SKM-1 (cell line): ENCODE results near the gene ADAM22.

ENCODE experiments used
- DNase-seq: peaks from one replicate; lab custom pipeline; 2025; ENCODE audit not compliant: unreplicated experiment; lab: John Stamatoyannopoulos, UW

ADAM22 gene

GRCh38 chr7:87960239-87960638 lies 26.2 kb downstream of the ADAM22 start:
- no peak for DNase-seq

GRCh38 chr7:87961754-87962153 lies 27.7 kb downstream of the ADAM22 start:
- DNase-seq, result no peak

GRCh38 chr7:87966271-87966670 lies 32.2 kb downstream of the ADAM22 start:
- no peak for DNase-seq

GRCh38 chr7:87968021-87968420 lies 34.0 kb downstream of the ADAM22 start:
- no peak for DNase-seq

GRCh38 chr7:87982116-87982515 lies 48.1 kb downstream of the ADAM22 start:
- no peak for DNase-seq

- DNase-seq, result no peak
Observed at GRCh38 chr7:87984088-87984487, 50.0 kb downstream of the ADAM22 start.

GRCh38 chr7:87993269-87993668 lies 59.2 kb downstream of the ADAM22 start:
- no peak for DNase-seq

GRCh38 chr7:87999261-87999660 lies 65.2 kb downstream of the ADAM22 start:
- DNase-seq, result no peak

GRCh38 chr7:88001744-88002530 lies 67.9 kb downstream of the ADAM22 start:
- DNase-seq, result no peak

GRCh38 chr7:88002617-88003016 lies 68.6 kb downstream of the ADAM22 start:
- DNase-seq, result no peak

- no peak for DNase-seq
Observed at GRCh38 chr7:88003581-88003980, 69.5 kb downstream of the ADAM22 start.

GRCh38 chr7:88005191-88005590 lies 71.1 kb downstream of the ADAM22 start:
- DNase-seq, result no peak

- no peak for DNase-seq
Observed at GRCh38 chr7:88009651-88010050, 75.6 kb downstream of the ADAM22 start.

GRCh38 chr7:88012086-88012485 lies 78.0 kb downstream of the ADAM22 start:
- no peak for DNase-seq

GRCh38 chr7:88013981-88014380 lies 79.9 kb downstream of the ADAM22 start:
- DNase-seq, result no peak

GRCh38 chr7:88014581-88014980 lies 80.5 kb downstream of the ADAM22 start:
- no peak for DNase-seq

- no peak for DNase-seq
Observed at GRCh38 chr7:88015309-88015708, 81.3 kb downstream of the ADAM22 start.

GRCh38 chr7:88018501-88018900 lies 84.5 kb downstream of the ADAM22 start:
- no peak for DNase-seq

- DNase-seq, result no peak
Observed at GRCh38 chr7:88020953-88021665, 87.1 kb downstream of the ADAM22 start.

- DNase-seq, result no peak
Observed at GRCh38 chr7:88027724-88028123, 93.7 kb downstream of the ADAM22 start.

- no peak for DNase-seq
Observed at GRCh38 chr7:88034083-88034695, 100.1 kb downstream of the ADAM22 start.

GRCh38 chr7:88037050-88037449 lies 103.0 kb downstream of the ADAM22 start:
- no peak for DNase-seq
